Activated CD4-positive, alpha-beta T cell treated with anti-CD3 and anti-CD28 coated beads, Interleukin-10, Interleukin-2, amounts not matched to agents 100 ng/mL and 50 ng/mL, durations not matched to agents 16 hours and 8 hours (primary cell): ENCODE measurements around the gene CBS.
"Not testable (repeated sequence)": the region's sequence is repeated elsewhere in the genome, so short reads cannot be mapped to it uniquely, and the experiment has no call there.

Experiments used
- DNase-seq: peaks from one replicate; pipeline ENCODE4 v3.0.0-alpha.2; 2020

Gene CBS

GRCh38 chr21:43075170-43076022 is at the start of gene CBS:
TSS of gene CBS (minus strand) at chr21:43075835. CDS start at chr21:43072193, 3,642 bp downstream.
- not testable (repeated sequence) for DNase-seq

DNA sequence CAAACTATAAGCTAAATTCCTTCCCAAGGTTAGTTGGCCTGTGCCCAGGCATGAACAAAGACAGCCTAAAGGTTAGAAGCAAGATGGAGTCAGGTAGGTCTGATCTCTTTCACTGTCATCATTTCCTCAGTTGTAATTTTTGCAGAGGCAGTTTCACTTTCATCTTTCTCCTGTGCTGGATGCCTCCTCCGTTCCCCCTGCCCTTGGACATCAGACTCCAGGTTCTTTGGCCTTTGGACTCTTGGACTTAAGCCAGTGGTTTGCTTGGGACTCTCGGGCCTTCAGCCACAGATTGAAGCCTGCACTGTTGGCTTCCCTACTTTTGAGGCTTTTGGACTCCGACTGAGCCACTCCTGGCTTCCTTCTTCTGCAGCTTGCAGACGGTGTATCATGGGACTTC is 40.3 kb upstream of the CBS start:
- not testable (repeated sequence) for DNase-seq

- DNase-seq, result not testable (repeated sequence)
Observed at GRCh38 chr21:43114483-43114882, 38.8 kb upstream of the CBS start.

DNA sequence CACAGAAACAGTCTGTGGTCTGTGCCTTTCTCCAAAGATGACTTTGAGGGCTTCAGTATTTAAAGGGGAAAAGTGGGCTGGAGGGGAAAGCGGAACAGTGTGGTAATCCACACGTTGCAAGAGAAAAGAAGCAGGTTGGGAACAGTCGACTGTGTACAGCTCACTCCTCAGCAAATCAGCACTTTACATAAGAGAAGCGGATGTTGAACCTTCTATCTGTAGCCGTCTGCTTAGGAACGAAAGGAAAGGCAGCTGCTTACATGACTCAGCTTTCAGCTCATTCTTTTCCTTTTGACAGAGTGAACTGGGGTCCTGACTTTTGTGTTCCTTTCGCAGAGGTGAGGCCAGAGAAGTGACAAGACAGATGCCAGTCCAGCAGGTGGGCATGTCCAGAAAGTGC is 33.4 kb upstream of the CBS start:
- not testable (repeated sequence) for DNase-seq

DNA sequence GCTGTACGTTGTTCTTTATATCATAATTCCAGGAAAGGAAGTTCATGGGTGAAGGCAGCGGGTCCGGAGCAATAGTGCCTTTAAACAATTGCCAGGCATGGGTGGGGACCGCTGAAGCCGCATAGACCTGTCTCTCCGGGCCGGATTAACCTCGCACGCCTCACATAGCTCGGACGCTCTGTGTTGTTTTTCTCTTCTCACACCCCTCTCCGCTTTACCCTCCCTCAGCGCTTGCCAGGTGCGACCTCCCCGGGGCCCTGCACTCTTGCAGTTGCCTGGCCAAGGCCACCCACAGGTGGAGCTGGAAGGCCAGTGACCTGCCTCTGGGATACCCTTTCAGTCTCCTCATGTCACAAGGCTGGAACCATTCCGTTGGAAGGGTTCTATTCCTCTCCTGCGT is 32.5 kb upstream of the CBS start:
- DNase-seq, result not testable (repeated sequence)

DNA sequence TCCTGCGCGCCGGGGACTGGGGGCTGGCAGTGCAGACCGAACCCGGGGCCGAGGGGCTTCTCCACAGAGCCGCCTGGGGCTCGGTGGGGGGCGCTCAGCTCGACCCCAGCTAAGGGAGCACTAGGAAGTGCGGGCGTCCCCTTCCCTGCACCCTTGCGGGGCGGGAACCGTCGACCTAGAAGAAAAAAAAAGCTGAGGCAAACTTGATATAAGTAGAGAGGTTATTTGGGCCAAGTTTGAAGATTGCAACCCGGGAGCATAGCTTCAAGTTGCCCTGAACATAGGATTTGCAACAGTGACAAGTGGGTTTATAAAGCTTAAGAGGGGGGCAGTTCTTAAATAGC is 32.1 kb upstream of the CBS start:
- not testable (repeated sequence) for DNase-seq

DNA sequence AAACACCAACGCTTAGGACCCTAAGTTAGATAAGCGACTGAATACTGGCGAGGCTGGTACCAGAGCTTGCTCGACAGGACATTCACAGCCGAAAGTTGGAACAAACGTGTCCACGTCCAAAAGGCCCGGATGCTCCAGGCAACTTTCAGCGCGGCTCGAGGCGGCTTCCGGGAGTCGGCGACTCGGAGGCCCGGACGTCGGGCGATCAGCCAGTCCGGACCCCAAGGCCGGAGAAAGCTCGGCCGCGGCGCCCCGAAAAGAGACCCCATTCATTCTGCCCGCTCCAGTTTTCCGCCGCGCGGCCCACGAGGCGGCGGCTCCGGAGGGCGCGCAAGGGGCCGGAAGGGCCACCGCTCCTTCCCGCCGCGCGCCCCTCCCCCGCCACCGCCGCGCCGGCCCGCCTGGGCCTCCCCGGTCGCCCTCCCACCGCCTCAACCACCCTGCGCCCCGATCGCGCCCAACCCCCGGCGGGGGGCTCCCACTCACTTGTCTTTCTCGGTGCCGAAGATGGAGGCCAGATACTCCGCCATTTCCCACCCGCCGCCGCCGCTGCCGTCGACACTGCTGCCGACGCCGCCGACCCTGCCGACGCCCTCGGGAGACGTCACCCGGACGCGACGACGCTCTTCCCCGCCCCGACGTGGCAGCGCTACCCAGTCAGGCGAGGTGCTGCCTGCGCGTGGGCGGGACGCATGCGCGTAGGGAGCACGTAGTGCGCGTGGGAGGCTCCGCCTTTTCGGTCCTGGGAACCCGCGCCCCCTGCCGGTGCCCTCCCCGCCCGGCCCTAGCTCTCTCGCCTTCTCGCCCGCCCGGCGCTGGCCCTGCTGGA is 31.5 kb upstream of the CBS start, which contains the start of gene U2AF1:
U2AF1 (minus strand) TSS at position 606 of the 829 bp plus-strand sequence; CDS start at position 530, 76 bp downstream.
- peak; percentile 87 for DNase-seq

GRCh38 chr21:43104642-43105041 is 29.0 kb upstream of the CBS start:
- not testable (repeated sequence) for DNase-seq

- not testable (repeated sequence) for DNase-seq
Observed at GRCh38 chr21:43102281-43102680, 26.6 kb upstream of the CBS start.

DNA sequence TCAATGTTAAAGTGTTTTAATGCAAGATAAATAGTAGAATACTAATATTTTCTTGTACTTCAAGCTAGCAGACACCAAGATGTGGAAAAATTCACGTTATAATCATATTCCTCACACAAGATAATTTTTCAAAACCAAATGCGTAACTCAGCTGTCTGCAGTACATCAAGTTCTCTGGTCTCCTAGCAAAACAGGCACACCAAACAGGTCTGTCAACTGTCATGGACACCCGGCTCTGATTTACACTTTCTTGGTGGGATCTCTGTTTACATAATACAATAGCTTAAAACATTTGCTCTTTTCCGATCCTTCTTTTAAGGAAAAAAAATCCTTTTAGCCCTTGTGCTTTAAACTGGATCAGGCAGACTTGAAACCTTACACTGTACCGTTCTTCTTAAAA is 26.0 kb upstream of the CBS start:
- DNase-seq, result not testable (repeated sequence)

DNA sequence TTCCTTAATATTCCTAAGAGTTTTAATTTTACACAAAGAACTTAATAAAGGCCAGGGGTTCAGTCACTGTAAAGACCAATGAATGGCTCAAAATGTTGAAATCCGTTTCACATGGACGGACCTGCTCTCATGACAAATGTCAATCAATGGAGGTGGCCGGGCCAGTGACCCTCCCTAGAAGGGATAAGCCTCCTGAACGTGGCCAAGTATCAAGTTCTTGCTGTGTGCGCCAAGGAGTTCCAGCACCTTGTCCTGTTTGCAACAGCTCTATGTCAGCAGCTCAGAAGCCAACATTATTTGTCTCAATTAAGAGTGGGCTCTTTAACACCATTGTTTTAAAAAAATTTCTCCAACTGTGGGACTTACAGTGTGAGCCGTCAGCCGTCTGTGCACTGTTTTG is 25.4 kb upstream of the CBS start:
- DNase-seq, result not testable (repeated sequence)

DNA sequence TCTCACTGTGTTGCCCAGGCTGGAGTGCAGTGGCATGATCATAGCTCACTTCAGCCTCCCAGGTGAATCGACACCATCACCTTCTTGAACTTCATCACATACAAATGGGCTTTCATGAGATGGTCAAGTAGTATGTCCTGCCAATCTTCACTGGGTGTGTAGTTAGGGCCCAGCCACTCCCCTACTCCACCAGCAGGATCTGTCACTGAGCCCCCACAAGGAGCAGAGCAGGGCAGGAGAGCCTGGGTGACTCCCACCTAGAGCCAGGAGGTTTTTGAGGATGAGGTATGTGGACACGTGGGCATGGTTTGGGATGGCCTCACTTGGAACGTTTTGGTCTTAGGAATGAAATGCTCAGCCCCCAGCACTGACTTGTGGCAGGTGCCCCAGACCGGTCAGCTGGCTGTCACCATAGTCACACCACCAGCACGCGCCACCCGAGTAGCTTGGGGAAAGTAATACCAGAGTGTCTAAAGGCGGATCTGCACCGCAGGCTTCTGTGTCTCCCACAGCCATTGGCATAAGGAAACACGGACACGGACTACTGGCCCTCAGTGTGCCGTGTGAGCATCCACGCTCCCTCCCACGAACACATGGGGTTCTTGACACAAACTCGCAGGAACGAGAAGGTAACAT is 16.5 kb upstream of the CBS start:
- not testable (repeated sequence) for DNase-seq

DNA sequence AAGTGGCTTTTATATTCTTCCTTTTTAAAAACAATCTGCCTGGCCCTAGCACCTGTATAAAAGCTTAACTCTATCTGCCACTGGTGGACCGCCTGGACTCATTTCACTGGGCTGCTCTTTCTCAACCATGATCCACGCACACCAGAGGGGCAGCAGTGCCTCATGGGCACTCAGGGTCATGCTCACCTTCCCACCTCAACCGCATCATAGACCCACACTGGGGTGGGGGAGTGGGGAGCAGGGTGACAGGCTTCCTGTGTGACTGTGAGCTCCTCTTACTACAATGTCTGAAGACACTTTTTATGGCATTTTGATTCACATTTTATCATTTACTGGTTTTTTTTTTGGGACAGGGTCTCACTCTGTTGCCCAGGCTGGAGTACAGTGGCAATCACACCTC is 15.3 kb upstream of the CBS start:
- DNase-seq, result not testable (repeated sequence)

DNA sequence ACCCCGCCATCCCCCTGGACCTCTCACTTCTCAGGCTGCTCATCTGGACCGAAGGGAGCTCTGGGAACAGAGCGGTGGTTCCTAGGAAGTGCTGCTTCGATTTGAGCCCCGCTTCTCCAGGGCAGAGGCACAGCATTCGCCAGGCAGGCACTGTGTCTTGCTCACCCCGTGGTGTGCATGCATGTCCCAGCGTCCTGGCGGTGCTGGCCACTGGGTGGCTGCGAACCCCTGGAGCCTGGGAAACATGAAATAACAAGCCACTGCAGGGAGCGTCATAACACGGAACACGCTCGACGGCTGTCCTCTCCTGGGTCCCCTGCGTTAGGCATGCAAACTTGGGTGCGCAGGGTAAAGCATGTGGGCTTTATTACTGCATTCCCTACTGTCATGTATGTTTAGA is 13.8 kb upstream of the CBS start:
- not testable (repeated sequence) for DNase-seq

- DNase-seq, result not testable (repeated sequence)
Observed at GRCh38 chr21:43082587-43083300, 7.1 kb upstream of the CBS start.

DNA sequence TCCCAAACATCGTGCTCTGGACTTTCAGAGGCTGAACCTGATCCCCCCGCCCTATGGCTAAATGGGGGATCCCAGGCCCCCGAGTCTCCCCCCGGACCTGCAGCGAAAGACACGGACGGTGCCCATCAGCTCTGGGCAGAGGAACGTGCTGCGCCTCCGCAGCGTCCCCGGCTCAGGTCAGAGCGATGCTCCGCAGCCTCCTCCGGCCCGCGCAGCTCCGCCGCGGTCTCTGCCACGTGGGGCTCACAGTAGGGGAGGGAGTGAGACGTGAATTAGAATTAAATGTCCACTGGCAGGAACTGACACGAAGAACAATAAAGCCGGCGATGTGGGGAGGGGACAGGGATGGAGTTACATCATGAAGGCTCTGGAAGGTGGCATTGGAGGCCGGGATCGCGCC is 1.0 kb upstream of the CBS start:
- not testable (repeated sequence) for DNase-seq

DNA sequence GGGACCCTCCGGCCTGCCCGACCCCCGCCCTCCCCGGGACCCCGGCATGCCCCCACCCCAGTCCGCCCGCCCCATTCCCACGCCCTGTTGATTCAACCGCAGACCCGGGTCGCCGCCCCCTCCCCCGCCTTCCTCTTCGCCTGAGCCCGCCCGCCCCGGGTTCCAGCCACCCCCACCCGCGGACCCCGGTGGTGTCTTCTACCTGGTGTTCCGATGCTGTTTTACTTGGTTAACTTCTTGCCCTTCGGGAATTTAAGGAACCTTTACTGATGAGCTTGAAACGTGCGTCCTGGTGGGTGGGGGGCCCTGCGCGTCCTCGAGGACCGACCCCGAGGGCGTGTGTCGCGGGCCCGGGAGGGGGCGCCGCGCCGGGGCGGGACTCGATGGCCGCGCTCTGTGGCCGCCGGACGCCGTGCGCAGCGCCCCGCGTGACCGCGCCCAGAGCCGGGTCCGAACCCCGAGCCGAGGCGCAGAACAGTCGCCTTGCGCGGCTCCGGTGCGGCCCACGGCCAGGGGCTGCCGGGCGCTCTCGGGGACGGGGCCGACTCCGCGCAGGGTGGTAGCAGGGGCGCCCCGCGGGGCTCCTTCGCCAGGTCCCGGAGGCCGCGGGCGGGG is 495 bp upstream of the CBS start:
- DNase-seq, result not testable (repeated sequence)

DNA sequence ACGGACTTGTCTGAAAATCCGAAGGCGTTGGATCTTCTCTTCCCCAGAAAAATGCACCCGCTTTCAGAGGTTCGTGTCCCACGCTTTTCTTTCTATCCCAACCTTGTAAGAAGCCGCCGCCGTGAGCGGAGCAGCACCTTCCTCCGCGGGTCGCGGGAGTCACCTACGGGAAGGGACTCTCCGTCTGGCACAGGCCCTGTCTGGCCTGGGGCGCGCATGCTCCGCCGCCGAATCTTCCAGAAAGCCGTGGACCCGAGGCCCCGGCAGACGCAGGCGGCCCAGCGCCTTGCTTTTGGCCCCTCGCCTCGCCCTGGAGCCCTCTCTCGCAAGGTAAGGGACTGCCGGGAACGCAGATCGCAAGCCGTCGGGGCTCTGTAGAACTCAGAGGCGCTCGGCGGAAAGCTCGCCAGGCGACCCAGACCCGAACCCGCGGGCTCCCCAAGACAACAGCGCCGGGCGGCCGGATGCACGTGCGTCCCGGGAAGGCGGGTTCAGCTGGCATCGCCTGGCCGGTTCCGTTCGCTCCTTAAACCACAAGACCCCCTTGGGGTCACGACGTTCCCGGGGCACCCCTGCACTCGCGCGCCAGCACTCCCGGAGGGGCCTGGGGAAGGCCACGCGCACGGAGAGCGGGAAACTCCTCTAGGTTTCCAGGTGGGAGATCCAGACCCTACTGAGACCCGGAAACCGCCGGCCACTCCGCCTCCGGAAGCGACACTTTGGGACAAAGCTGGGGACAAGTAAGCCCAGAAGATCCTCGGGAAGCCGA is 1.1 kb downstream of the CBS start:
- not testable (repeated sequence) for DNase-seq

GRCh38 chr21:43072742-43073141 is 2.9 kb downstream of the CBS start:
- DNase-seq, result not testable (repeated sequence)

- not testable (repeated sequence) for DNase-seq
Observed at GRCh38 chr21:43069682-43070081, 6.0 kb downstream of the CBS start.

GRCh38 chr21:43068065-43068464 is 7.6 kb downstream of the CBS start:
- not testable (repeated sequence) for DNase-seq
